Measurements from ENCODE around the gene GRAMD1B. TPM values are rescaled to one million over a fixed set of nuclear protein-coding genes. Genes with fewer than 3 reads are reported as not detected.

GRAMD1B gene
- total RNA-seq, 1 donor from 2014 or later, result 40.7 TPM

GRCh38 chr11:123584737-123585136 is 154.7 kb downstream of the GRAMD1B start:
- intact Hi-C loops (cut with micrococcal nuclease), result no loop called here

GRCh38 chr11:123585206-123585605 is 155.1 kb downstream of the GRAMD1B start:
- intact Hi-C loops (cut with micrococcal nuclease), result no loop called here

- intact Hi-C loops (cut with micrococcal nuclease), result no loop called here
Measured at GRCh38 chr11:123585706-123586105, 155.6 kb downstream of the GRAMD1B start.

DNA sequence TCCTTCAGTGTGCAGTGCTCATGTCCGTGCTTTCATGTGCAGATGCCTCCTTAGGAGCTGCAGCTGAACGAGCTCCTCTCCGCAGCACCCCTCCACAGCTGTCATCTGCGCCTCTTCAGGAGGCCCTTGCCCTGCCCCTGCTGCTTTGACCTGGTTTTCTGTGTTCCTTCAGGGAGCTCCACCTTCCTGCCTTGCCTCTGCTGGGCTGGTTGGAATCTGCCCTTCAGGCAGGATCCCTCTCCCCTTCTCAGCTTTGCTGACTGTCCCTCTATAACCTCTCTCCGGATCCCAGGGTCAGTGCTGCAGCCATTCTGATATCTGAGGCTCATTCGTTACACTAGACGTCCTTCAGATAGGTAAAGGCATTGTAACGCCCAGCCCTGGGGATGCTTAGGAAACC is 156.5 kb downstream of the GRAMD1B start:
- intact Hi-C loops (cut with micrococcal nuclease), result no loop called here

GRCh38 chr11:123587044-123587443 is 157.0 kb downstream of the GRAMD1B start:
- intact Hi-C loops (cut with micrococcal nuclease), result no loop called here

- intact Hi-C loops (cut with micrococcal nuclease), result no loop called here
Measured at GRCh38 chr11:123587559-123587958, 157.5 kb downstream of the GRAMD1B start.

GRCh38 chr11:123588117-123588863 is 158.2 kb downstream of the GRAMD1B start:
- intact Hi-C loops (cut with micrococcal nuclease), result no loop called here

GRCh38 chr11:123588864-123589262 is 158.8 kb downstream of the GRAMD1B start:
- intact Hi-C loops (cut with micrococcal nuclease), result no loop called here

- intact Hi-C loops (cut with micrococcal nuclease), result no loop called here
Measured at GRCh38 chr11:123590296-123590912, 160.3 kb downstream of the GRAMD1B start.

GRCh38 chr11:123593570-123593969 is 163.5 kb downstream of the GRAMD1B start:
- intact Hi-C loops (cut with micrococcal nuclease), result no loop called here

- intact Hi-C loops (cut with micrococcal nuclease), result no loop called here
Measured at GRCh38 chr11:123594188-123594901, 164.3 kb downstream of the GRAMD1B start.

DNA sequence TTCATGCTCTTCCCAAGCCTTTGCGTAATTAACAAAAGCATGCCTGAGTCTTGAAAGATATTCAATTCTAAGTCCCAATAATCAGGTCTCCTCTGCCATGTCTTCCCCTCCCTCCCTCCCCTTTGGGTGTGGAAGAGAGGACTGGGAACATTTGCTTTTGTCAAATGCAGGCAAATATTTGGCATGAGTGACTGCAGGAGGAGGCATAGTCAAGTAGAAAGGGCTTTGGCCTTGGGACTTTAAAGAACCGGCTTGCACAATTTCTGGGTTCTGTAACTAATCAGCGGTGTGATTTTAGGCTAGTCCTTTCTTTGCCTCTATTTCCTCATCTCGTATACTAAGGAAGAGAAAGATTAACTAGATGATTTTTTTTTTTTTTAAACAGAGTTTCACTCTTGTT is 164.9 kb downstream of the GRAMD1B start:
- intact Hi-C loops (cut with micrococcal nuclease), result no loop called here

- intact Hi-C loops (cut with micrococcal nuclease), result no loop called here
Measured at GRCh38 chr11:123597859-123598258, 167.8 kb downstream of the GRAMD1B start.

GRCh38 chr11:123601136-123601535 is 171.1 kb downstream of the GRAMD1B start:
- intact Hi-C loops (cut with micrococcal nuclease), result no loop called here

DNA sequence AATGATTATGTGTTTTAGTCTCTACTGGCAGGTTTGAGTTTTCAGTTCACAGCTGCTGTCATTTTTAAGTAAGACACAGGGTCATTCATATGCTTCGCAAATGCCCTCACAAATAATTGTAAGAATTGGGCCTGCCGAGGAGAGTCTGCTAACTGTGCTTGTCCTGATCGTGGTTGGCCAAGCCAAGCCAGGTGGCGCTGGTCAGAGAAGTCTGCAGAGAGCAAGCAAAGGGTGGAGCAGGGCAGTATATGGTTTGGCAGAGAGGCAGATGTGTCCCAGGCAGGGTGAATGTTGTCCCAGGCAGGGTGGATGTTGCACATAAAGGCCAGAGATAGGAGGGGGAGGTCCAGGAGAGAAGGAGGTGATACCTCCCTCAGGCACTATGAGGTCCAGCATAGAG is 171.7 kb downstream of the GRAMD1B start:
- intact Hi-C loops (cut with micrococcal nuclease), result no loop called here

DNA sequence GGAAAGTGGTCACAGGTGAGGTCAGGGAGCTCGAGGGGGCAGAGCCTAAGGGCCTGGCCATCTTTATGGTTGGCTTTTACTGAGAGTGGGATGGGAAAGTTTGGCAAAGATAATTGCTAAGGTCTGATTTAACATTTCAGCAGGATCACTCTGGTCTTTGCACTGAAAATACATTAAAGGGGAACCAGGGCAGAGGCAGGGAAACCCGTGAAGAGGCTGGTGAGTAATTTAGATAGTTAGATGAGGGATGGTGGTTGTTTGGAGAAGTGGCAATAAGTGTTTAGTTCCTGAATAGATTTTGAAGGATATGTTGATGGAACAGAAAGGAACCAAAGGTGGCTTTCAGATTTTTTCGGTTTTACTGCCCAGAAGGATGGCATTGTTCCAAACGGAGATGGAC is 173.6 kb downstream of the GRAMD1B start:
- intact Hi-C loops (cut with micrococcal nuclease), result no loop called here

GRCh38 chr11:123607781-123608180 is 177.7 kb downstream of the GRAMD1B start:
- intact Hi-C loops (cut with micrococcal nuclease), result no loop called here

DNA sequence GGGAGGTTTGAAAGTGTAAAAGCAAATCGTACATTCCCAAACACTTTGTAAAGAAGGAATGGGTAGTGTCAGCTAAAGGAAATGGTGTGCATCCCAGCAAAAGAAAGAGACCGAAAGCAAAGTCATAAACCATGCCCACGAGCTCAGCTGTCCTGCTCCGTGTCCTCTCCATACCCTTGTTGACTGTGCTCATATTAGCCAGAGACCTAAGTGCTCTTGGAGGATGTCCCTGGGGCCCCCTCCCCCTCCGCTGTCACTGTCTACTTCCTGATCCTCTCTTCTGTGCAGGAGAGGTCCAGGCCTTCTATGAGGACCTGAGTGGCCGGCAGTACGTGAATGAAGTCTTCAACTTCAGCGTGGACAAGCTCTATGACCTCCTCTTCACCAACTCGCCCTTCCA is 178.3 kb downstream of the GRAMD1B start:
- intact Hi-C loops (cut with micrococcal nuclease), result no loop called here

DNA sequence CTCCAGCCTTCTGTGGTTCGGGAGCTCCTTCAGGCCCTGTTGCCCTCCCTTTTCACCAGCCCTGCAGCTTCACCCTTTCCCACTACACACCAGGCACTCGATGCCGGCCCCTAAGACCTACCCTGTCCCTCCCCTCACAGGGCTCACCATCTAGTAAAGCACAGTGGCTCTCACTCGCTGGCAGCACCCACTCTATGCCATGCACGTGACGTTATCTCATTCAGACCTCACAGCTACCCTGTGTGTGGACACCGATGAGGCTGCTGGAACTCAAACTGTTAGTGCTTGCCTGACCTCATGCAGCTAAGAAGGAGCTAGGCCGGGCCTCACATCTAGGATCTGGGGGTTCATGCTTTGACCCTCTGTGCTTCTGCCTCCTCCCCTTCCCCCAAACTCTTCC is 178.9 kb downstream of the GRAMD1B start:
- intact Hi-C loops (cut with micrococcal nuclease), result no loop called here

- intact Hi-C loops (cut with micrococcal nuclease), result no loop called here
Measured at GRCh38 chr11:123611698-123612097, 181.6 kb downstream of the GRAMD1B start.

- intact Hi-C loops (cut with micrococcal nuclease), result no loop called here
Measured at GRCh38 chr11:123616505-123617198, 186.6 kb downstream of the GRAMD1B start.

- intact Hi-C loops (cut with micrococcal nuclease), result no loop called here
Measured at GRCh38 chr11:123622576-123622975, 192.5 kb downstream of the GRAMD1B start.

Data from T-helper 2 cell treated with Interferon-gamma antibody and Interleukin-4, amounts not matched to agents 100 ng/mL and 5 ng/mL, for 36 hours (primary cell).